GM23248 (cell line): ENCODE measurements around the gene ERG.

Source experiments
- EZH2 ChIP-seq: fragments of 200-600 bp; sonication (generic); IDR thresholded peaks from 2 replicates; pipeline ENCODE4 v1.6.1; 2018; ENCODE audit warnings: antibody characterized with exemption, mild to moderate bottlenecking; ENCODE audit not compliant: insufficient read depth, poor library complexity, severe bottlenecking
- EZH2phosphoT487 ChIP-seq: fragments of 200-600 bp; sonication (generic); IDR thresholded peaks from 2 replicates; pipeline ENCODE4 v1.6.1; 2018; ENCODE audit warnings: antibody characterized with exemption, moderate library complexity, mild to moderate bottlenecking, low read depth; ENCODE audit not compliant: insufficient read depth

- no peak for TF ChIP-seq EZH2
- no peak for TF ChIP-seq EZH2phosphoT487
Observed at GRCh38 chr21:38436341-38436740, 61.9 kb downstream of the ERG start.
